ENCODE results near the gene PPL. TPM values are rescaled to one million over a fixed set of nuclear protein-coding genes. Genes with fewer than 3 reads are reported as not detected.

The PPL gene
- total RNA-seq, 2 experiments from 2014 or later = 0.09 TPM; not detected in 1

DNA sequence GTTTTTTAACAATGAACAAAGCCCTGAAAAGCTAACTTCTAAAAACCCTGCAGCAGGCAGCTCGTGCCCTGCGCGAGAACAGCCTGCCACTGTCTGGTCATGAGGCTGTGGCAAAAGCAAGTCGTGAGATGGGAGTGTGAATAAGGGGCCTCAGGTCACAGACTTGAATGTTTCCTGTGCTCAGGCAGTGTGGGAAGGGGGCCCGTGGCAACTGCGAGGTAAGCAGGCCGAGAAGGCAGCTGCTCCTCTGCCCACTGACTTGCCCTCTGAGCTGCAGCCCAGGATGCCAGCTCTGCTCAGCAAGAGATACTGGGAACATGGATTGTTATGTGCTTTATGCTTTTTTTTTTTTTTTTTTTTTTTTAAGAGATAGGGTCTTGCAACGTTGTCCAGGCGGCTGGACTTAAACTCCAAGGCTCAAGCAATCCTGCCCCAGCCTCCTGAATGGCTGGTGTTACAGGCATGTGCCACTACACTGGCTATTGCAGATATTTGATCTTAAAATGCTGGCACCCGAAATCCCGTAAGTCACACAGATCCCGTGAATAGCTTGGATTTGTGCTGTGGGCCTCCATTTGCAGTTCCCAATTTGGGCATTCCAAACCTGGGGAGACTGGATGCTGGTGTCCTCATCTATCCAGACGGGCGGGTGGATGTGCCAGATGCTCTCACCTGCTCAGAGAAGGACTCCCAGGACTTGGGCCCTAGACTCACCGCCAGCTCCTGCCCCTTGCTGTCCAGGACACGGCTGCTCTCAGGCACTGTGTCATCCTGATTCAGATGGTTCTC, 45.7 kb downstream of the PPL start:
- CTCF ChIA-PET = no interaction called here
- Mint-ChIP-seq H3K27ac (no peak overlapping the region), H3K4me3 (no peak overlapping the region), H3K27me3 (no peaks in the 10 kb centered on the region), H3K4me1 (no peaks in the 10 kb centered on the region), H3K9me3 (ENCODE audit: low read depth) (no peaks in the 10 kb centered on the region), H3K36me3 (no peaks in the 10 kb centered on the region)
- no peak for ATAC-seq
- no peak for DNase-seq

- H3K27ac Mint-ChIP-seq = no peak overlapping the region
- H3K9me3 Mint-ChIP-seq (ENCODE audit: low read depth) = no peaks in the 10 kb centered on the region
- ATAC-seq = no peak
- H3K4me1 Mint-ChIP-seq = no peaks in the 10 kb centered on the region
- peaks cover 2% of the 10 kb centered on the region for H3K36me3 Mint-ChIP-seq
- CTCF ChIA-PET = no interaction called here
- no peaks in the 10 kb centered on the region for H3K27me3 Mint-ChIP-seq
- no peak for DNase-seq
- H3K4me3 Mint-ChIP-seq = no peak overlapping the region
Observed at GRCh38 chr16:4890686-4891085, 46.3 kb downstream of the PPL start.

GRCh38 chr16:4890026-4890425, 46.9 kb downstream of the PPL start:
- H3K4me1 Mint-ChIP-seq = no peaks in the 10 kb centered on the region
- no peak overlapping the region for H3K4me3 Mint-ChIP-seq
- CTCF ChIA-PET = no interaction called here

DNA sequence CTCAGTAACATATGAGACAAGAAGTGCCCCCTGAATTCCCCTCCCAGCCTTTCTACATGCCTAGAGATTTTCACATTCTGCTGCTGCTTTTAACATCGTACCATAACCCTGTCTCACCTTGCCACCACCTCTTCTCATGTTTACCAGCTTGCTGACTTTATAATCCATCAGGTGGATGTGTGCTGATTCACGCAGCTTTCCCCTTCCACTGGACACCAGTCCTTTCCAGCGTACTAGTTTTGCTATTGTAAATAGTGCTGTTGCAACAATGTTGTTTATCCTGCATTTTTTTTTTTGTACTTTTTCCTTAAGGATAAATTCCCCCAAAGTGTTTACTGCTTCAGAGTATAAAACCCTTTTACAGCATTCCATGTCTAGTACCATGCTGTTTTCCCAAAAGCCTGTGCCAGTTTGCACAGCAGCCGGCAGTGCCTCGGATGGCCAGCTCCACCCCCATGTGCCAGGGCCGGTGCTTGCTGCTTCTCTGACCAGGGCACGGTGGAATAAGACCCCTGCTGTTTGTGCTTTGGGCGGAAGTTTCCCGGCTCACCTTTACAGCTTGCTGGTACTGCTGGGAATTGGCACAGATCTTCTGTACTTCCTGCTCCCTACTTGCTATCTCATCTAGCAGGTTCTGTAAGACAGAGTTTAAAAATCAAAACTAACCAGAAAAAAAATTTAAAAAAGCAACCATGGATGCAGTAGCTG, 48.4 kb downstream of the PPL start:
- CTCF ChIA-PET = no interaction called here
- no peaks in the 10 kb centered on the region for H3K4me1 Mint-ChIP-seq
- peaks cover 16% of the 10 kb centered on the region for H3K36me3 Mint-ChIP-seq
- no peaks in the 10 kb centered on the region for H3K27me3 Mint-ChIP-seq
- DNase-seq = no peak
- H3K9me3 Mint-ChIP-seq (ENCODE audit: low read depth) = no peaks in the 10 kb centered on the region
- H3K4me3 Mint-ChIP-seq = no peak overlapping the region
- ATAC-seq = no peak
- H3K27ac Mint-ChIP-seq = peak overlapping the region; percentile 32

More at GRCh38 chr16:4890026-4890425, 46.9 kb downstream of the PPL start:
- H3K27ac Mint-ChIP-seq = no peak overlapping the region
- H3K9me3 Mint-ChIP-seq (ENCODE audit: low read depth) = no peaks in the 10 kb centered on the region
- ATAC-seq (no peak), DNase-seq (no peak)
- no peaks in the 10 kb centered on the region for H3K27me3 Mint-ChIP-seq
- peaks cover 4% of the 10 kb centered on the region for H3K36me3 Mint-ChIP-seq

- no peaks in the 10 kb centered on the region for H3K27me3 Mint-ChIP-seq
- H3K9me3 Mint-ChIP-seq (ENCODE audit: low read depth) = no peaks in the 10 kb centered on the region
- no peaks in the 10 kb centered on the region for H3K4me1 Mint-ChIP-seq
- H3K4me3 Mint-ChIP-seq = no peak overlapping the region
- CTCF ChIA-PET = interaction anchor here (0.6 to 1.0 kb wide), 2 partner anchors 15 to 67 kb away, joined by 3 read pairs; no protein-coding TSS in a partner anchor
- peaks cover 21% of the 10 kb centered on the region for H3K36me3 Mint-ChIP-seq
- ATAC-seq = no peak
- no peak overlapping the region for H3K27ac Mint-ChIP-seq
- no peak for DNase-seq
Observed at GRCh38 chr16:4886151-4886550, 50.8 kb downstream of the PPL start.

DNA sequence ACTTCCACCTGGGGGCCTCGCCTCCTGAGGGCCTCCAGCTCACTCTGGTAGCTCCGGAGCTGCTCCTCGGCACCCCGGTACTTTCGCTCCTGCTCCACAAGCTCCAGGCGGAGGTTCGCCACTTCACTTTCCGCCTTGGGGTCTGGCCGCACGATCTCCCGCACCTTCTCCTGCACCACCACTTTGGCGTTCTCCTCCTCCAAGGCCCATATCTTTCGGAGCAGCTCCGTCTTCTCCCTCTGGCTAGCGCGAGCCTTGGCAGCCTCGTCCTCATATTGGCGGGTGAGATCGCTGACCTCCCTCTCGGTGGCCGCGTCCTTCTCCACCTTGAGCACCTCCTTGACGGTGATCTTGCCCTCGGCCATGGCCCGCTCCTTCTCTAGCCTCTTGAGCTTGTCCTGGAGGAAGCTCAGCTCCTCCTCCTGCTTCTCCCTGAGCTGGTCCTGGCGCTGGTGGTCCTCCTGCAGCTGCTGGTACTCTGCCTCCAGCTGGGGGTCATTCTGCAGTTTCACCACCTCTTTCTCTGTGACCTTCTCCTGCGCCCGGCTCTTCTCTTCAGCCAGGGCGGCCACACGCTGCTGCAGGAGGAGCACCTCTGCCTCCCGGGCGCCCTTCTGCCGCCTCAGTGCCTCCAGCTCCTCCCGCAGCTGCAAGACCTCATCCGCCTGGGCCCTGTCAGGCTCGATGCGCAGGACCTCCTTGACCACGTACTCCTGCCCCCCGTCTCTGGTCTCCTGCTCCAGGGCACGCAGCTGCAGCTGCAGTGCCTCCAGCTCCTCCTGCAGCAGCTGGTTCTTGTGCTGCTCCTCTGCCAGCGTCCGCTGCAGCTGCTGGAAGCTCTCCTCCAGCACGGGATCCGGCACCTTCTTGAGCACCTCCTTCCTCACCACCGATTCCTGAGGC, 51.7 kb downstream of the PPL start:
- ATAC-seq (no peak), DNase-seq (no peak)
- peaks cover 21% of the 10 kb centered on the region for H3K36me3 Mint-ChIP-seq
- no peak overlapping the region for H3K4me3 Mint-ChIP-seq
- H3K9me3 Mint-ChIP-seq (ENCODE audit: low read depth) = no peaks in the 10 kb centered on the region
- CTCF ChIA-PET = interaction anchor here (0.6 kb wide), 1 partner anchor 92 kb away, joined by 3 read pairs; no protein-coding TSS in a partner anchor
- H3K4me1 Mint-ChIP-seq = no peaks in the 10 kb centered on the region
- H3K27ac Mint-ChIP-seq = no peak overlapping the region
- H3K27me3 Mint-ChIP-seq = no peaks in the 10 kb centered on the region

DNA sequence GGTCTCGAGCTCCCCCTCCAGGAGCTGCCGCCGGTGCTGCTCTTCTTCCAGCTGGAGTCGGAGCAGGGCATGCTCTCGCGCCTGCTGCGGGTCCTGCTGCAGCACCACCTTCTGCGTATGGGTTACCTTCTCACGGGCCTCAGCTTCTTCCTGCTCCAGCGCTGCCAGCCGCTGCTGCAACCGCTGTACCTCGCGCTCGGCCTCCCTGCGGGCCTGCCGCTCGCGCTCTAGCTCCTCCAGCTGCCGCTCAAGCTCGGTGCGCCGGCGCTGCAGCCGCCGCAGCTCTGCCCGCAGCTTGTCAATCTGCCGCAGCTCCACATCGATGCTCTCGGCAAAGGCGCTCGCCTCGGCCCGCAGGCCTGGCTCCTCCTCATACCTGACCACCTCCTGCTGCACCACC, 52.7 kb downstream of the PPL start:
- Mint-ChIP-seq H3K27me3 (no peaks in the 10 kb centered on the region), H3K27ac (peak overlapping the region; percentile 47), H3K9me3 (ENCODE audit: low read depth) (no peaks in the 10 kb centered on the region), H3K36me3 (peaks cover 24% of the 10 kb centered on the region), H3K4me1 (no peaks in the 10 kb centered on the region), H3K4me3 (no peak overlapping the region)
- ATAC-seq = no peak
- DNase-seq = no peak
- CTCF ChIA-PET = interaction anchor here (0.6 kb wide), 1 partner anchor 195 kb away, joined by 3 read pairs; no protein-coding TSS in a partner anchor

GRCh38 chr16:4883501-4883900, 53.4 kb downstream of the PPL start:
- ATAC-seq (no peak), DNase-seq (no peak)
- no peaks in the 10 kb centered on the region for H3K4me1 Mint-ChIP-seq
- CTCF ChIA-PET = no interaction called here
- H3K27me3 Mint-ChIP-seq = no peaks in the 10 kb centered on the region
- no peaks in the 10 kb centered on the region for H3K9me3 Mint-ChIP-seq (ENCODE audit: low read depth)
- no peak overlapping the region for H3K4me3 Mint-ChIP-seq
- peaks cover 24% of the 10 kb centered on the region for H3K36me3 Mint-ChIP-seq
- H3K27ac Mint-ChIP-seq = no peak overlapping the region

DNA sequence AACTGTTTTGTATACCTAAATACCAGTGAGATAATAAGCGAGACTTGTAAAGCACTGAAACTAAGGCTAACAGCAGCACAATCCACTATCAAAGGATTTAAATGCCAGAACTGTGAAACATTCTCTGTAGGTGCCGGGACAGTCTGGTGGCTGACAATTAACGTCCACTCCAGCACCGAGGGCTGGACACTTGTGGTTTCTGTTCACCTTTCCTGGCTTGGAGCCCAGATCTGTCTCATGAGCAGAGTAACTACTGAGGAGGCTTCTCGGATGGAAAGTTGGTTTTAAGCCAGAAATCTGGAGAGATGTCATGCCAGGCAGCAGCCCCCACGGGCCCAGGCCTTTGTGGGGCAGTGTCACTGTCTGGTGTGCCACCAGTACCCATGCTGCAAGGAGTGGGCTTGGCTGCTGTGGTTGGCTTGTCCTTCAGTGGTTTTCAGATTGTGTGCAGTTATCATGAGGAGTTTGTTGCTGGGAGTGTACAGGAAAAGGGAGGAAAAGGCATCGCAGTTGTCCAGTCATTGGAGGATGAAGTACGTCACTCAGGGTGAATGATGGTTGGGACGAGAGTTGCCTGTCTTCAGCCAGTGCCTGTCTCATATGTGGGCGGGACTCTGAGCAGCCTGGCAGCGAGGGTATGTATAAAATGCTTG, 54.2 kb downstream of the PPL start:
- Mint-ChIP-seq H3K4me1 (no peaks in the 10 kb centered on the region), H3K9me3 (ENCODE audit: low read depth) (no peaks in the 10 kb centered on the region), H3K36me3 (peaks cover 24% of the 10 kb centered on the region), H3K4me3 (no peak overlapping the region), H3K27me3 (no peaks in the 10 kb centered on the region), H3K27ac (no peak overlapping the region)
- ATAC-seq (no peak), DNase-seq (no peak)
- CTCF ChIA-PET = no interaction called here

- CTCF ChIA-PET = no interaction called here
- Mint-ChIP-seq H3K4me3 (no peak overlapping the region), H3K36me3 (peaks cover 28% of the 10 kb centered on the region), H3K9me3 (ENCODE audit: low read depth) (no peaks in the 10 kb centered on the region), H3K4me1 (no peaks in the 10 kb centered on the region), H3K27ac (no peak overlapping the region), H3K27me3 (no peaks in the 10 kb centered on the region)
- no peak for DNase-seq
- no peak for ATAC-seq
Observed at GRCh38 chr16:4882000-4882632, 54.8 kb downstream of the PPL start.

DNA sequence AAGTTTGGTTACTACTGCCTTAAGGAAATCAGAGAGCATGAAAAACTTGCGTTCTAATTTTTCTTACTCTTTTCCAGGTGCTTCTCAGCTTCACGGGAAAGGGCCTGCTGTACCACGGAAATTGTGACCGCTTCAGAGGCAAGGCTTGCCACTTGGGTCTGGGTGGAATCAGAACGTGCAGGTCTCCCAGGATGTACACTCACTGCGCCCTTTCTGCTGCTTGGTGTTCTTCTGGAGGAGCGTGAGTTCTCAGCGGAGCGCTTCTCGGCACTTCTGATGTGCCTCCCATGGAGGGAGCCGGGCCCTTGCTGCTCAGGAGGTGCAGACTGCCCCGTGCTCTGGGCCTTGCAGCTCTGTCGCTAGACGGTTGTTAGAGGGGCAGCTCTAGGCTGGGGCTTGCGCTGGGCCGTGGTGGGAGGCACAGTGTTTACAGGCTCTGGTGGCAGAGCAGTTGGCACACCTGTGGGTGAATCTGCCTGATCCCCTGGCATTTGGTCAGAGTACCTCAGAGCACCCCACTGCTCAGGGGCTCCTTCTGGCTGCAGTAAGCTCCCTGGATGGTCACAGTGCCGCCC, 56.9 kb downstream of the PPL start:
- H3K4me3 Mint-ChIP-seq = no peak overlapping the region
- H3K27me3 Mint-ChIP-seq = no peaks in the 10 kb centered on the region
- no peaks in the 10 kb centered on the region for H3K9me3 Mint-ChIP-seq (ENCODE audit: low read depth)
- no peaks in the 10 kb centered on the region for H3K4me1 Mint-ChIP-seq
- DNase-seq (no peak), ATAC-seq (no peak)
- H3K36me3 Mint-ChIP-seq = peaks cover 29% of the 10 kb centered on the region
- no peak overlapping the region for H3K27ac Mint-ChIP-seq
- CTCF ChIA-PET = no interaction called here

DNA sequence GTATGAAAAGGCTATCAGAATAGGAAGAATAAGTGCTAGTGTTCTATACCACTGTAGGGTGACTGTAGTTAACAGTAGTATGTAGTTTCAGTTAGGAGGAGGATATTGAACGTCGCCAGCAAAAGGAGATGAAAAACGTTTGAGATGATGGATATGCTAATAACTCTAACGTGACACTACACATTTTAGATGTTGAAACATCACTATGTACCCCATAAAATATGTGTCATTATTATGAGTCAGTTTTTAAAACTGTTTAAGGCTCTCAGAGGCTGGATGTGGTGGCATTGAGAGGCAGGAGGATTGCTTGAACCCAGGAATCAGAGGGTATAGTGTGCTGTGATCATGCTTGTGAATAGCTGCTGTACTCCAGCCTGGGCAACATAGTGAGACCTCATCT, 57.9 kb downstream of the PPL start:
- no peaks in the 10 kb centered on the region for H3K9me3 Mint-ChIP-seq (ENCODE audit: low read depth)
- DNase-seq (no peak), ATAC-seq (no peak)
- H3K36me3 Mint-ChIP-seq = peaks cover 25% of the 10 kb centered on the region
- CTCF ChIA-PET = no interaction called here
- no peaks in the 10 kb centered on the region for H3K27me3 Mint-ChIP-seq
- H3K4me3 Mint-ChIP-seq = no peak overlapping the region
- no peaks in the 10 kb centered on the region for H3K4me1 Mint-ChIP-seq
- H3K27ac Mint-ChIP-seq = no peak overlapping the region

Measured in activated CD8-positive, alpha-beta memory T cell treated with anti-CD3 and anti-CD28 coated beads, Interleukin-2, amount 10 ng/mL, durations not matched to agents 7 days and 5 days (primary cell).